ENCODE results near the gene SDF4.

DNA sequence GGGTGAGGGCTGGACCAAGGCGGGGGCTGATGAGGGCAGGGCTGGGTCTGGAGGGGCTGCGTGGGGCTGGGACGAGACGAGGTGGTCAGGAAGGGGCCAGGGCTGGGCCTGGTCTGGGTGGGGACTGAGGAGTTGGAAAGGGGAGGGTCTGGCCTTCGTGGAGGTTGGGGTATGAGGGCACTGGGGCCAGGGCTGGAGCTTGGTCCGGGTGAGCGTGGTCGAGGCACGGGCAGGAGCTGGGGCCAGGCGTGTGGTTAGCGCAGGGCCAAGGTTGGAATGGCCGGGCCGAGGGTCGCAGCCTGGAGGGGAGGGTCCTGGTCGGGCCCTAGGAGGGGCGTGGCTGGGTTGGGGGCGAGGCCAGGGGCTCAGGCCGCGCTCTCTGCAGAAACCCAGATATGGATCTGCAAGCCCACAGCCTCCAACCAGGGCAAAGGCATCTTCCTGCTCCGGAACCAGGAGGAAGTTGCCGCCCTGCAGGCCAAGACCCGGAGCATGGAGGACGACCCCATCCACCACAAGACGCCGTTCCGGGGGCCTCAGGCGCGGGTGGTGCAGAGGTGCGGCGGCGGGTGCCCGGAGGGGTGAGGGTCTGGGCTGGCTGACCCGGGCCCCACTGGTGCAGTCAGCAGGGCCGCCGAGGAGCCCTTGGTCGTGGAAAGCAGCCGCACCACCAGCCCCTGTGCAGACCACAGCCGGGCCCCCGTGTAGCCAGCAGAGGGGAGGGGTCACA is 49.1 kb downstream of the SDF4 start:
- TF ChIP-seq, protein P1, sequence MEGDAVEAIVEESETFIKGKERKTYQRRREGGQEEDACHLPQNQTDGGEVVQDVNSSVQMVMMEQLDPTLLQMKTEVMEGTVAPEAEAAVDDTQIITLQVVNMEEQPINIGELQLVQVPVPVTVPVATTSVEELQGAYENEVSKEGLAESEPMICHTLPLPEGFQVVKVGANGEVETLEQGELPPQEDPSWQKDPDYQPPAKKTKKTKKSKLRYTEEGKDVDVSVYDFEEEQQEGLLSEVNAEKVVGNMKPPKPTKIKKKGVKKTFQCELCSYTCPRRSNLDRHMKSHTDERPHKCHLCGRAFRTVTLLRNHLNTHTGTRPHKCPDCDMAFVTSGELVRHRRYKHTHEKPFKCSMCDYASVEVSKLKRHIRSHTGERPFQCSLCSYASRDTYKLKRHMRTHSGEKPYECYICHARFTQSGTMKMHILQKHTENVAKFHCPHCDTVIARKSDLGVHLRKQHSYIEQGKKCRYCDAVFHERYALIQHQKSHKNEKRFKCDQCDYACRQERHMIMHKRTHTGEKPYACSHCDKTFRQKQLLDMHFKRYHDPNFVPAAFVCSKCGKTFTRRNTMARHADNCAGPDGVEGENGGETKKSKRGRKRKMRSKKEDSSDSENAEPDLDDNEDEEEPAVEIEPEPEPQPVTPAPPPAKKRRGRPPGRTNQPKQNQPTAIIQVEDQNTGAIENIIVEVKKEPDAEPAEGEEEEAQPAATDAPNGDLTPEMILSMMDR (IDR thresholded peaks at IDR 0.05), result no peak
- no peak for TF ChIP-seq POLR2A (IDR thresholded peaks at IDR 0.05)
- no peak for TF ChIP-seq EP300 (IDR thresholded peaks at IDR 0.05)
